Dedifferentiated amniotic fluid mesenchymal stem cell (primary cell): Measurements from ENCODE around the gene CASTOR1.
"Not testable (repeated sequence)": the region's sequence is repeated elsewhere in the genome, so short reads cannot be mapped to it uniquely, and the experiment has no call there.

Experiments used
- DNase-seq: peaks from one replicate; pipeline ENCODE4 v3.0.0-alpha.2; 2016; ENCODE audit errors: extremely low spot score

The CASTOR1 gene

GRCh38 chr22:30289141-30289979 lies at the start of gene CASTOR1:
TSS of gene CASTOR1 (minus strand) at chr22:30289505. CDS start at chr22:30289497, 8 bp downstream.
- peak; percentile 98 for DNase-seq

- DNase-seq, result no peak
These were observed 49.5 kb upstream of the CASTOR1 start for GRCh38 chr22:30338802-30339201.

DNA sequence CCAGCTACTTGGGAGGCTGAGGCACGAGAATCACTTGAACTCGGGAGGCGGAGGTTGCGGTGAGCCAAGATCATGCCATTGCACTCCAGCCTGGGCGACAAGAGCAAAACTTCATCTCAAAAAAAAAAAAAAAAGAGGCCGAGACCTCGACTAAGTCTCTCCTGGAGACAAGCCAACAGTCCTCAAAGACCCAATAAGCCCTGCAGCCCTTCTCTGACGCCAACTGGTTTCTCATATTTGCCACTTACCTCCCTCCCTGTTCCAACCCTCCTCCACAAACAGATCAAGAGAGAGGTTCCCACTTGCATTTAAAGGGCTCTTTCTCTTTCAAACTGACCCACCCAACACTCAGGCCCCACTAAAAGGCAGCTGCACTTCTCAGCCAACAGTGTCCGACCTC lies 49.0 kb upstream of the CASTOR1 start:
- not testable (repeated sequence) for DNase-seq

DNA sequence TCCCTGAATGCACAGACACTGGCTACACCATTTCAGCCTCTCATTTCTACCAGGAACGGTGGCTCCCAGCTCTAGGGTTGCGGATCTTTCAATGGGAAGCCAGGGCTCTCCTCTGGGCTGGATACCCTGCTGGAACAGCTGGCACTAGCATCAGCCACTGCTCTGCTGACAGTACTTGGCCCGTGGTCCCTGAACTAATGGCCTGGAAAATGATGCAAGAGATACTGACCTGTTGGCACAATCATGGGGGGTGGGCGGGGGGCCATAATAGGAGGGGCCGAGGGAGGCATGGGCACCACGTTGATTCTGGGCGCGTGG lies 48.1 kb upstream of the CASTOR1 start:
- no peak for DNase-seq

DNA sequence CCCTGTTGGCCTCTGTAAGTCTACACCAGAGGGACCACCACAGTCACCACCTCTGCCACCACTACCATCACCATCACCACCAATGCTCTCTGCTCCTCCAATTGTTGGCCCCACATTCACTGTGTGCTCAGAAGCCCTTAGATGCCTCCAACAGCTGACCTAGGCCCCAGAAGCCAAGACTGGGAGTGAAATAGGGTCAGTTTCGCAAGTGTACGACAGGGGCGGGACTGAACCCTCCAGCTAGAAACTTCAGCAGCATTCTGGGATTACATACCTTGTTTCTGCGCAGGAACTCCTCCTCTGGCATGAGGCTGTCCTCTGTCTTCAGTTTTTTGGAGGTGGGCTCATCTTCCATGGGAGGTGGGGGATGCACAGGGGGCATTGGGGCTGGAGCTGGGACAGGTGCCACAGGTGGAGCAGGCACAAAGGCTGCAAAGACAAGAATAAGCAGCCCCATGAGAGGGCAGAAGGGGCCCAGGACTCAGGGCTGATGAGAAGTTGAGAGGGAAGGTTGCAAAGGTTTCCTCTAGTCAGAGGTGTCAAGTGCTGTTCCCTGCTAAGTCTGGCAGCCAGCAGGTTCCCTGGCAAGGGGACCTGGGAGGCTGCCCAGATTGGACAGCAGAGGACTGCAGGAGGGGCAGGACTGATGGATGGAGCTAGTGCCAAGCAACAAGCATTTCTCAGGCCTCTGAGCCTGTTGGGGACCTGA lies 47.6 kb upstream of the CASTOR1 start:
- DNase-seq, result no peak

GRCh38 chr22:30335236-30335635 lies 45.9 kb upstream of the CASTOR1 start:
- no peak for DNase-seq

DNA sequence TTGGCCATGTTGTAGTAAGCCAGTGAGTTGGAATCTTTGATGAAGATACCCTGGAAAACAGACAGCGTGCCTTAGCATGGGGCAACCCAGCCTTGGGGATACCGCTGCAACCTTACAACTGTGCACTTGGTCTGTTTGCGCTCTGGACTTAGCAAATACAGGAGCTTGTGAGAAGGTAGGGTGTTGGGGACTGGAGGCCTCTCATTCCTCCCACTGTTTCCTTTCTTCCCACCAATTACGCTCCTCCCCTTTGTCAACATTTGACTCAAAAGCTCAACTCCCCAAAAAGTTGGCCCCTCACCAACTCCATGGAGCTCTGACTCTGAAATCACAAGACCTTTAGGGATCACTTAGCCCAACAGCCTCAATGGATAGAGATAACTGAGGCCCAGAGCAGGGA lies 45.3 kb upstream of the CASTOR1 start:
- no peak for DNase-seq

- DNase-seq, result no peak
These were observed 44.4 kb upstream of the CASTOR1 start for GRCh38 chr22:30333707-30334087.

- DNase-seq, result no peak
These were observed 43.8 kb upstream of the CASTOR1 start for GRCh38 chr22:30332994-30333706.

DNA sequence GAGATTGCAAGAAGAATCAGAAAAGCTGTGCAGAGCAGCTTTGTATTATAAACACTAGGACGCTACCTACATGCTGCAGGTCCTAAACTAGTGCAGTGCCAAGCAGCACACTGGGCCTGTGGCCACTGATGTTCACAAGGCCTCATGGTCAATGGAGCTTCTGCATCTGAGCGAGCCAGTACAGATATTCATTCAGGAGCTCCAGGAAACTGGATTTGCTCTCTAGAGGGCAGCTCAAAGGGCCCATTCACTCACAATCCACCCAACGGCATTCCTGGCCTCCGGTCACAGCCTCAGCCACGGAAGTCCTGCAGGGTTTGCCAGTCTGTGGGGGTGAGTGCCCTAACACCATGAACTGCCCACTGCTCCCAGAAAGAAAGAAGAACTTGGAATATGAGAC lies 43.2 kb upstream of the CASTOR1 start:
- DNase-seq, result no peak

DNA sequence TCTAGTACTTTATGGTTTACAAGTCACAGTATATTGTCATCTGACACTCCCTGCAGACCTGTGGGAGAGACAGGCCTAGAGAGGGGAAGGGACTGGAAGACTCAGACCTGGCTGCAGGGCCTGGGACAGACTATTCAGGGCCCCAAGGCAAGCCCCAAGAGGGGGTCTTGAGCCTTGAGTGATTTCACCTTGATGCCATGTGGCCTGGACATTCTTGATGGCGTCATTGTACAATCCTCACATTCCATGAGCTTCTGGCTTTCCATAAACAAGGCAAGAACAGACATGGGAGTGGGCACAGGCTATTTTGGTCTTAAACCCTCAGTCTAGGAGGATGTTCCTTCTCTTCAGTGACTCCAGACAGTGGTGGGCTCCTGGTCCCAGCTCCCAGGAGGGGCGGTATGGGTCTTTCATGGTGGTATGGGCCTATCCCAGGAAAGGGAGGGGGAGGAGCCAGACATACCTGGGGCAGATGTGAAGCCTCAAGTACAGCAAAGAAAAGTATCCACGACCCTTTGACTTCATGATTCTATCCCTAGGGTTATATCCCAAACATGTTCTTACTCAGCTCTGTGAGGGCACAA lies 39.3 kb upstream of the CASTOR1 start:
- DNase-seq, result no peak

DNA sequence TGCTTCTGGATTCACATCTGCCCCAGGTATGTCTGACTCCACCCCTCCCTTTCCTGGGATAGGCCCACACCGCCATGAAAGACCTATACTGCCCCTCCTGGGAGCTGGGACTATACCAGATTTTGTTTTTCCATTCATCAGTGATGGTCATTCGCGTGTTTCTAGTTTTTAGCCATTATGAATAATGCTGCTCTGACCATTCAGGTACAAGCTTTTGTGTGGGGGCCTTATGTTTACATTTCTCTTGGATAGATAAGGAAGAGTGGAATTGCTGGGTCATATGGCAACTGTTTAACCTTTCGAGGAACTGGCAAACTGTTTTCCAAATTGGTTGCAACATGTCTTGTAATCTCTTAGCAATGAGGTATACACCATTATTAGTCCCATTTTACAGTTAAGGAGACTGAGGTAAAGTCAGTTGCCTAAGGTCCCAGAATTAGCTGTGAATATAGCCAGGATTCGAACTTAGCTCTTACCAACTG lies 38.6 kb upstream of the CASTOR1 start:
- DNase-seq, result no peak

DNA sequence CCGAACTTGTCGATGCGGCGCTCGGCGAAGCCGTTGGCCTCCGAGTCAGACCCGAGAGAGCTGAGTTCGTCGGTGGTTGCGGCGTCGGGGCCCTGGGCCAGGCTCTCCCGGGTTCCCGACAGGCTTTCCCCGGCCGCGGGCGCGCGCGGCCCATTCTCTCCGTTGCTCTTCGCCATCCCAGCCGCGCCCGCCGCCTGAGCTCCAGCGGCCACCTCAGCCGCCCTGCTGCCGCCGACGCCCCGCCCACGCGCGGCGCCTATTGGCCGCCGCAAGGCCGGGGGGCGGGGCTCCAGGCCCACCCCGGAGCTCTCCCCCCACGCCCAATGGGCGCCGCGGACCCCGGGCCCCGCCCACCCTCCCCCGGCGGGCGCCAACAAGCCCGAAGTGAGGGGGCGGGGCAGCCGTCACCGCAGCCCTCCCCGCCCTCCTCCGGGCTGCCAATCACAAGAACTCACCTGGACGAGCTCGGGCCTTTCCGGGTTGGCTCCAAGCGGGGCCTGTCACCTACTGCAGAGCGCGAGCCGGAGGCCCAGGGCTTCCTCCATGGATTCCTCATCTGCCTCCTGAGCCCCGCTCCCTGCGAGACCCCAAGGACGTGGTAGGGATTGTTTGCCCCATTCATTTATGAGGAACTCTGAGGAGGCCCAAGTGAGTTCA lies 37.5 kb upstream of the CASTOR1 start, which contains the start of gene TBC1D10A:
TBC1D10A (minus strand) TSS at position 236 of the 657 bp plus-strand sequence; CDS start at position 176, 60 bp downstream.
- DNase-seq, result peak; percentile 70

DNA sequence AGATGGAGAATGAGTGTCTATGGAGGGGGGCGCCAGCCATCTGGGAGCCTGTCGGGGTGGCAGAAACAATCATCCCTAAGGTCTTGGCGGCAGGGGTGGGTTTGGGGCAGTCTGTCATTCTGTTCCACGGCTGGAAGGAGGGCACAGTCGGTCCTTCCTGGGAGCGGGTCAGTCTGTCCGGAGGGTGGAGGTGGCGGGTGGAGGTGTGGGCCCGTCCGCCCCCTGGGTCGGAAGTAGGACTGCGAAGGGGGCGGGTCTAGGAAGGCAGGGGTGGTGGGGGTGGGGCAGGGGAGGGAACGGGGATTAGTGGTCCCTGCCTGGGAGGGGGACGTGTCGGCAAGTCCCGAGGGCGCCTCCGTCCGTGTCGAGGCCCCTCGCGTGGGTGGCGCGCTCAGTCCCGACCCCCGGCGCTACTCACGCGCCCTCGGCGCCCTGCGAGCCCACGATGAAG lies 37.0 kb upstream of the CASTOR1 start:
- DNase-seq, result no peak

DNA sequence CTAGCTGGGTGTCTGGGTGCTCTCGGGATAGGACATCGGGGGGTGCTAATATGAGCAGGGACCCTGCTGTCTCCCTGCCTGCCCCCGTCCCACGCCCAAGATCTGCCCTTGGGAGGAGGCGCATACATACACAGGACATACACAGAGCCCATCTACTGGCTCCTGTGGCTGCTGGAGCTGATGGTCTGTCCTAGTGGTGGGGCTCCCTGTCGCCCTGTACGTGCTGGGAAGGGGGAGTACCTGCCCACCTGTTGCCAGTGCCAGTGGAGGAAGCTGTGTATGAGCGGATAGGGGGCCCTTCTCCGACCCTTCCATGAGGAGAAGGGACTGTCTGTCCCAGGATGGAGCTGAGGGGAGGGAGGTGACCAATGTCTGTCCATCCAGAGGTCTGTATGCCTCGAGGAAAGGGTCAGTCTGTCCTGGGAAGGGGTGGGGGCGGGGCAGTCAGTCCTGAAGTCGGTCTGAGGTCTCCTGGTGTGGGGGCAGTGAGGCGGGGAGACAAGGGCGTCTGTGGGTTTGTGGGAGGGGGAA lies 36.5 kb upstream of the CASTOR1 start:
- no peak for DNase-seq

DNA sequence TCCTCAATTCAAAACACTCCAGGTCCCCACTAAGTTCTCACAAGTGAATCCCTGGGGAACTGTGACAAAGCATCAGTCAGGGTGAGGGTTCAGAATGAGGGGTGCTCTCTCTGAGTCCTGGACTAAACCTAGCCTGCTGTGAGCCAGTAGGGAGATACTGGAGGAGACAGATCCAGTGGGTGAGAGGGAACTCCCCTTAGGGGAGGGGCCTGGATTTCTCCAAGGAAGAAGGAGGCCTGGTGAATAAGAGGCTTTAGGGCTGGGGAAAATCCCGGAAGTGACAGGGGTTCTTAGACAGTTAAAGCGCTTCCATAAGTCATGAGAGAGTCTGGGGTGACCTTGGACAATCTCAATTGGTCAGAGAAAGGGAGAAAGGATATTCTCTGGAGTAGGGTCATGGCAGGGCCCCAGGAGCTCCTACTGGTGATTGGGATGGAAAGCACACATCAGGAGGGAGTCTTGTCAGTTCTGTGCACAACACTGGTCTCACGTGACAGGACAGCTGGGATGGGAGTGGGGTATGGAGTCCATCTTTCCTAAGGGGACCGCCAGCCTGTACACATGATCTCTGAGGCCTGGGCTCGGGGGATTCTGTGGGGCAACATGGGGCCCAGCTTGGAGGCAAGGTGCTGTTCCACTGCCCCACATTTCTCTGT lies 35.9 kb upstream of the CASTOR1 start:
- peak; percentile 75 for DNase-seq

DNA sequence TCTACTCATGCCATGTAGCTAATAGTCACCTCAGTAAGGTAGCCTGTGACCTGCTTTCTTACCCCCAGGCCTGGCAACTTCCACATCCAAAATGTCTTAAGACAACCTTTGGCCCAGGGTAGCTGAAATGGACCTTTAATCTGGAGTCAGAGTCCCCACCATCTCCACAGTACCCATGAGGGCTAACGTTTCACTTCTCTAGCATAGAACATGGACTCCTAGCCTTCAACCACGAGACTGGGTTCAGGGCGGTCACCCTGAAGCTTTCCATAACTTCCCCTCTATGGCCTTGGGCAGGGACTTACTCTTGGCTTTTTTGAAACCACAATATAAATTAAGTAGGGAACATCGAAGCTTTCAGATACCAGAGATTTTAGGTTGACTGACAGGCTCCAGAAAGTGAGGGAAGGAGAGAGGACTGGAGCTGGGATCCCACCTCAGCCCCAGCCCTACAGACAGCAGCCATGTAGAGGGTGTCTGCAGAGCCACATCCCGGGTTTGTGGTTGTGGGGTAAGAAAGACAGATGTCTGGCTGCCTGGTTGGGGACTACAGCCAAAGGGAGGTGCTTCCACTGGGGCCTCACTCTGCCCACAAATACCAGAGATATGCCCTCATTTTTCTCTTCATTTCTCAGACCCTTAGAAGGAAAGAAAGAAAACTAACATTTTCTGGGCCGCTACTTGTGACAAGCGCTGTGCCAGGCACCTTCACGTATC lies 34.9 kb upstream of the CASTOR1 start:
- peak; percentile 48 for DNase-seq

DNA sequence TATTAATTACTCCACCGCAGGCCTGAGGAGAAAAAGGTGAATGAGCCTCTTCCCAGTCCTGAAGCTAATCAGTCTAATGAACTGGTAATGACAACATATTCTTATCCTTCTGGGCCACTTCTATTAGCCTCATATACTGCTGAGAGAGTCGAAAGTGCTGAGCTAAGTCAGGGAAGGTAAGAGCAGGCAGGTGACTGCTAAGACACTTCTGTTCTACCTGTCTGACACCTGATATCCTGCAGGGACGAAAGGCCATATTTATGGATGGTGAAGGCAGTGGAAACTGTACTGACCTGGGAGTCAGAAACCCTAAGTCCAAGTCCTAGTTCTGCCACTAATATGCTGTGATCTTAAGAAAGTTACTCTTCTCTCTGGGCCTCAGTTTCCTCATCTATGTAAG lies 33.9 kb upstream of the CASTOR1 start:
- no peak for DNase-seq

DNA sequence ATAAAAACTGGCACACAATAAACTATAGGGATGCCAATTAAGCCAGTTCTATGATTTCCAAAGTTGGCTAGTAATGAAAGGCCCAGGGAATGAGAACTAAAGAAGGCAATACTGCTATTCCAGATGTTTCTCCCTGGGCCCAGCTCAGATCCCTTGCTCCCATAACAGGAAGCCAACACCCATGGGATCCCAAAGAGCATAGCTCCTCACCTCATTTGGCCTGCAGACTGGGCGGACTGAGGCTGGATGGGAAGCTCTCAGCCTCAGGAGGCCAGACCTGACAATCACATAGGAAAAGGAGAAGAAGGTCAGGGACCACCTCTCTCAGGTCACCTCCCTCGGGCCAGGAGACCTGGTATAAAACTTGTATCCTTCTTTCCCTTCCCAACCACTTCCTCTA lies 32.2 kb upstream of the CASTOR1 start:
- DNase-seq, result no peak

DNA sequence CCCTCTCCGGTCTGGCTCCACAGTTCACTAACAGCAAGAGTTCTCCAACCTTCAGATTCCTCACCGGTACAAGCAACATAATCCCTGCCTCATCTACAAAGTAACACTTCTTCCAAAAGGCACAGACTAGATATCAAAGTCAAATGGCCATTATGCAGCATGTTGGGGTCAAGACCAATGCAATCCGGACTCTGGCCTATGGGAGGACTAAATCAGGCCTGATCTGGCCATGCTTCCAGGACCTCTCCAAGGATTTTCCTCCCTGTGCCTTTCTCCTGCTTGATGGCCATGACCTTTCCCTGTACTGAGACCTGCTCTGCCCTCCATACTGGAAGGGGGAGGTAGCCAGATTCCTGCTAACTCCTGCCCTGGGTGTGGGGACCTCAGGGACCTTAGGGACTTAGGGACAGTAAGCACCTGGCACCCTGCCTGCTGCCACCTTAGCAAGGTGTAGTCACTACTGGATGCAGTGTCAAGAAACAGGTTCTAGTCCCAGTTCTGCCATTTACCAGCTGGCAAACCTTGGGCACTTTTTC lies 30.8 kb upstream of the CASTOR1 start:
- DNase-seq, result no peak
